GM12878 (cell line): ENCODE results near the gene LRRN2.

Experiments used
- JUND ChIP-seq: IDR thresholded peaks from 2 replicates; pipeline ENCODE4 v1.6.1; 2012; ENCODE audit warnings: low read depth, mild to moderate bottlenecking, low read length, improper control_type of control experiment, moderate library complexity
- POLR2AphosphoS5 ChIP-seq: IDR thresholded peaks from 2 replicates; pipeline ENCODE4 v1.6.1; 2011; ENCODE audit warnings: mild to moderate bottlenecking, low read length, inconsistent platforms
- SMC3 ChIP-seq: IDR thresholded peaks from 2 replicates; pipeline ENCODE4 v1.6.1; 2011; ENCODE audit warnings: low read length, improper control_type of control experiment, borderline replicate concordance
- STAT1 ChIP-seq: fragments of 450-650 bp; conservative IDR thresholded peaks from 2 replicates; pipeline ENCODE4 v1.6.1; 2014; ENCODE audit warnings: antibody characterized with exemption, mild to moderate bottlenecking
- ZBTB4 ChIP-seq: fragments of 450-650 bp; formaldehyde crosslinking; IDR thresholded peaks from 2 replicates; pipeline ENCODE4 v1.4.0; 2022; ENCODE audit warnings: mild to moderate bottlenecking, moderate library complexity
- TF ChIP-seq, protein P1 (sequence below), 3 experiments: IDR thresholded peaks in 2 of 3; conservative IDR thresholded peaks in 1 of 3; 2 replicates each; pipeline ENCODE4 v1.5.1; 2011; ENCODE audit warnings: low read depth in 3 of 3, low read length in 3 of 3, mild to moderate bottlenecking in 3 of 3, control low read depth in 2 of 3, moderate library complexity in 2 of 3, inconsistent platforms in 1 of 3, mixed read lengths in 1 of 3; ENCODE audit not compliant: control insufficient read depth in 2 of 3, insufficient read depth in 1 of 3; ENCODE audit errors: extremely low read depth in 1 of 3
- TF ChIP-seq, protein P2 (sequence below): IDR thresholded peaks from 2 replicates; pipeline ENCODE4 v1.6.1; 2012; ENCODE audit warnings: low read length, inconsistent platforms
- TF ChIP-seq, protein P3 (sequence below): IDR thresholded peaks from 2 replicates; pipeline ENCODE4 v1.6.1; 2012; ENCODE audit warnings: low read depth, low read length, improper control_type of control experiment

DNA sequence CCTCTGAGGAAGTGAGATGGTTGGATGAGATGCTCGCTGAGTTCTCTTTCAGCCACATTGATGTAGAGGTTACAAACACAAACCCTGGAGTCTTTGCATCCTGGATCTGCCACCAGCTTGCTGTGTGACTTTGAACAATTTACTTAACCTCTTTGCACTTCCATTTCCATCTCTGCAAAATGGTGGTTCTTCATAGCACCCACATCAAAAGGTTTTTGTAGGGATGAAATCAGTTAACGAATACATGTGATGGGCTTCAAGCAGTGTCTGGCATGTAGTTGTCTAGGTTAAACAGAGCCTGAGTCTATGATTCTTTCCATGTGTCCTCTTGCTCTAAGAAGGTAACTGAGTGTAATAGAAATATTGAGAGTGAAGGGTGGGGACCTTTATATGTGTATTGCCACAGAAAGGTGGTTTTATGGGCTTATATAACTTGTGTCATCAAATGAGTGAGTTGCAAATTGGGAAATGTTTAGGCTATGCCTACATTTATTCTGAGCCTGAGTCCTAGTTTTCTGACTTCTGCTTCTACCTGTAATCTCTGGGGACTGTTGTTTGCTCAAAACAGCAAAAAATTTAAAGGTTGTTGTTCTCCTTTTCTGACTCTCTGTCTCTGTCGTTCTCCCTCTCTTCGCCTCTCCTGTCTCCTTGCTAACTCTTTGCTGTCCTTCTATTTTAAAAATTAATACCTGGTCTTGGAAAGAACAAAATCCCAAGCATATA is 27.3 kb upstream of the LRRN2 start:
- TF ChIP-seq JUND: no peak
- TF ChIP-seq, protein P1, sequence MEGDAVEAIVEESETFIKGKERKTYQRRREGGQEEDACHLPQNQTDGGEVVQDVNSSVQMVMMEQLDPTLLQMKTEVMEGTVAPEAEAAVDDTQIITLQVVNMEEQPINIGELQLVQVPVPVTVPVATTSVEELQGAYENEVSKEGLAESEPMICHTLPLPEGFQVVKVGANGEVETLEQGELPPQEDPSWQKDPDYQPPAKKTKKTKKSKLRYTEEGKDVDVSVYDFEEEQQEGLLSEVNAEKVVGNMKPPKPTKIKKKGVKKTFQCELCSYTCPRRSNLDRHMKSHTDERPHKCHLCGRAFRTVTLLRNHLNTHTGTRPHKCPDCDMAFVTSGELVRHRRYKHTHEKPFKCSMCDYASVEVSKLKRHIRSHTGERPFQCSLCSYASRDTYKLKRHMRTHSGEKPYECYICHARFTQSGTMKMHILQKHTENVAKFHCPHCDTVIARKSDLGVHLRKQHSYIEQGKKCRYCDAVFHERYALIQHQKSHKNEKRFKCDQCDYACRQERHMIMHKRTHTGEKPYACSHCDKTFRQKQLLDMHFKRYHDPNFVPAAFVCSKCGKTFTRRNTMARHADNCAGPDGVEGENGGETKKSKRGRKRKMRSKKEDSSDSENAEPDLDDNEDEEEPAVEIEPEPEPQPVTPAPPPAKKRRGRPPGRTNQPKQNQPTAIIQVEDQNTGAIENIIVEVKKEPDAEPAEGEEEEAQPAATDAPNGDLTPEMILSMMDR (IDR thresholded peaks at IDR 0.05 in 2 of 3, conservative IDR thresholded peaks at IDR 0.05 in 1 of 3; ENCODE audit: control insufficient read depth in 2 of 3, extremely low read depth in 1 of 3, insufficient read depth in 1 of 3, low read depth in 3 of 3, low read length in 3 of 3): no peak
- TF ChIP-seq POLR2AphosphoS5: no peak
- TF ChIP-seq, protein P2, sequence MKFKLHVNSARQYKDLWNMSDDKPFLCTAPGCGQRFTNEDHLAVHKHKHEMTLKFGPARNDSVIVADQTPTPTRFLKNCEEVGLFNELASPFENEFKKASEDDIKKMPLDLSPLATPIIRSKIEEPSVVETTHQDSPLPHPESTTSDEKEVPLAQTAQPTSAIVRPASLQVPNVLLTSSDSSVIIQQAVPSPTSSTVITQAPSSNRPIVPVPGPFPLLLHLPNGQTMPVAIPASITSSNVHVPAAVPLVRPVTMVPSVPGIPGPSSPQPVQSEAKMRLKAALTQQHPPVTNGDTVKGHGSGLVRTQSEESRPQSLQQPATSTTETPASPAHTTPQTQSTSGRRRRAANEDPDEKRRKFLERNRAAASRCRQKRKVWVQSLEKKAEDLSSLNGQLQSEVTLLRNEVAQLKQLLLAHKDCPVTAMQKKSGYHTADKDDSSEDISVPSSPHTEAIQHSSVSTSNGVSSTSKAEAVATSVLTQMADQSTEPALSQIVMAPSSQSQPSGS: no peak
- TF ChIP-seq STAT1: no peak
- TF ChIP-seq, protein P3, sequence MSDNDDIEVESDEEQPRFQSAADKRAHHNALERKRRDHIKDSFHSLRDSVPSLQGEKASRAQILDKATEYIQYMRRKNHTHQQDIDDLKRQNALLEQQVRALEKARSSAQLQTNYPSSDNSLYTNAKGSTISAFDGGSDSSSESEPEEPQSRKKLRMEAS: no peak
- no peak for TF ChIP-seq SMC3
- no peak for TF ChIP-seq ZBTB4 (CRISPR knock-in tag)
